ENCODE measurements around the gene SIT1.

SIT1 gene

GRCh38 chr9:35683323-35683722 lies 32.6 kb upstream of the SIT1 start:
- TF ChIP-seq SIN3A (IDR thresholded peaks at IDR 0.05; ENCODE audit: borderline replicate concordance, insufficient read depth, low read length) (no peak), TAF1 (IDR thresholded peaks at IDR 0.05; ENCODE audit: borderline replicate concordance, insufficient read depth, low read length) (no peak), FOXP2 (optimal IDR thresholded peaks at IDR 0.05; ENCODE audit: borderline replicate concordance, extremely low read depth, extremely low read length, insufficient read depth) (no peak), POLR2AphosphoS5 (IDR thresholded peaks at IDR 0.05; ENCODE audit: low read depth, low read length) (no peak), REST (IDR thresholded peaks at IDR 0.05; ENCODE audit: insufficient read depth in 1 of 2, low read depth in 2 of 2, low read length in 2 of 2) (no peak)

- no peak for TF ChIP-seq FOXP2 (optimal IDR thresholded peaks at IDR 0.05; ENCODE audit: borderline replicate concordance, extremely low read depth, extremely low read length, insufficient read depth)
- TF ChIP-seq SIN3A (IDR thresholded peaks at IDR 0.05; ENCODE audit: borderline replicate concordance, insufficient read depth, low read length) = no peak
- no peak for TF ChIP-seq REST (IDR thresholded peaks at IDR 0.05; ENCODE audit: insufficient read depth in 1 of 2, low read depth in 2 of 2, low read length in 2 of 2)
- TF ChIP-seq TAF1 (IDR thresholded peaks at IDR 0.05; ENCODE audit: borderline replicate concordance, insufficient read depth, low read length) = no peak
- no peak for TF ChIP-seq POLR2AphosphoS5 (IDR thresholded peaks at IDR 0.05; ENCODE audit: low read depth, low read length)
These were observed 32.0 kb upstream of the SIT1 start for GRCh38 chr9:35682520-35683315.

GRCh38 chr9:35682051-35682450 lies 31.3 kb upstream of the SIT1 start:
- TF ChIP-seq FOXP2 (optimal IDR thresholded peaks at IDR 0.05; ENCODE audit: borderline replicate concordance, extremely low read depth, extremely low read length, insufficient read depth) = no peak
- no peak for TF ChIP-seq POLR2AphosphoS5 (IDR thresholded peaks at IDR 0.05; ENCODE audit: low read depth, low read length)
- TF ChIP-seq REST (IDR thresholded peaks at IDR 0.05; ENCODE audit: insufficient read depth in 1 of 2, low read depth in 2 of 2, low read length in 2 of 2) = no peak
- TF ChIP-seq SIN3A (IDR thresholded peaks at IDR 0.05; ENCODE audit: borderline replicate concordance, insufficient read depth, low read length) = no peak

GRCh38 chr9:35681341-35682002 lies 30.7 kb upstream of the SIT1 start:
- TF ChIP-seq REST (IDR thresholded peaks at IDR 0.05; ENCODE audit: insufficient read depth in 1 of 2, low read depth in 2 of 2, low read length in 2 of 2) (no peak), FOXP2 (optimal IDR thresholded peaks at IDR 0.05; ENCODE audit: borderline replicate concordance, extremely low read depth, extremely low read length, insufficient read depth) (no peak), TAF1 (IDR thresholded peaks at IDR 0.05; ENCODE audit: borderline replicate concordance, insufficient read depth, low read length) (no peak), SIN3A (IDR thresholded peaks at IDR 0.05; ENCODE audit: borderline replicate concordance, insufficient read depth, low read length) (no peak), POLR2AphosphoS5 (IDR thresholded peaks at IDR 0.05; ENCODE audit: low read depth, low read length) (no peak)
